ENCODE results near the gene SEMA3A.

SEMA3A gene

DNA sequence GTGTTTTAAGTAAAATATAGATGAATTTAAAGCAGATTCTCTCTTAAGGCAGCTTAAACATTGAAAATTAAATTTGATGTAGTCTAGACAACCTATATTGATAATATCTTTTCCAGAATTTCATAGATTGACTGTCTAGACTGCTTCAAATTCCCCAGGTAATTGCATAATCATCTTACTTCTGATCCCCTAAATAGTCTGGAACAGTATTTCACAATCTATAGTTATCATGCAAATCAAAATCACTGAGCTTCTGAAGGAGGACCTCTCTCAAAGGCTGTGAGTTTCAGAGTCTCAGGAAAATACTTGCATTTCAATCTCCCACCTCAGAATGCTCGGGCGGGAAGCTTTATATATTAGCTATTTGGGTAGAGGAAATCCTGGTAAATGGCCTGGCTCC, 87.3 kb downstream of the SEMA3A start:
- Histone ChIP-seq H3K9me3 (ENCODE audit: insufficient read depth, low read length) (no peaks in the 10 kb centered on the region), H3K79me2 (ENCODE audit: insufficient read depth, low read length) (no peaks in the 10 kb centered on the region), H4K20me1 (ENCODE audit: low read depth, low read length) (no peaks in the 10 kb centered on the region), H3K9me2 (replicated peaks; ENCODE audit: insufficient read depth, low read length) (no peaks in the 10 kb centered on the region), H3K9ac (ENCODE audit: low read length) (no peak overlapping the region), H3K36me3 (ENCODE audit: low read length) (no peaks in the 10 kb centered on the region), H3K4me3 (ENCODE audit: insufficient read depth, low read length, poor library complexity, severe bottlenecking) (no peak overlapping the region), H3K27me3 (ENCODE audit: low read length) (no peaks in the 10 kb centered on the region), H3K27ac (ENCODE audit: low read depth, low read length) (no peak overlapping the region), H3F3A (ENCODE audit: insufficient read depth) (no peaks in the 10 kb centered on the region), H2AFZ (ENCODE audit: low read depth, low read length, severe bottlenecking) (no peak overlapping the region), H3K4me2 (ENCODE audit: low read depth, low read length, poor library complexity, severe bottlenecking) (no peak overlapping the region)
- TF ChIP-seq EZH2phosphoT487 (conservative IDR thresholded peaks at IDR 0.05; ENCODE audit: low read length) = no peak
- TF ChIP-seq, protein P1, sequence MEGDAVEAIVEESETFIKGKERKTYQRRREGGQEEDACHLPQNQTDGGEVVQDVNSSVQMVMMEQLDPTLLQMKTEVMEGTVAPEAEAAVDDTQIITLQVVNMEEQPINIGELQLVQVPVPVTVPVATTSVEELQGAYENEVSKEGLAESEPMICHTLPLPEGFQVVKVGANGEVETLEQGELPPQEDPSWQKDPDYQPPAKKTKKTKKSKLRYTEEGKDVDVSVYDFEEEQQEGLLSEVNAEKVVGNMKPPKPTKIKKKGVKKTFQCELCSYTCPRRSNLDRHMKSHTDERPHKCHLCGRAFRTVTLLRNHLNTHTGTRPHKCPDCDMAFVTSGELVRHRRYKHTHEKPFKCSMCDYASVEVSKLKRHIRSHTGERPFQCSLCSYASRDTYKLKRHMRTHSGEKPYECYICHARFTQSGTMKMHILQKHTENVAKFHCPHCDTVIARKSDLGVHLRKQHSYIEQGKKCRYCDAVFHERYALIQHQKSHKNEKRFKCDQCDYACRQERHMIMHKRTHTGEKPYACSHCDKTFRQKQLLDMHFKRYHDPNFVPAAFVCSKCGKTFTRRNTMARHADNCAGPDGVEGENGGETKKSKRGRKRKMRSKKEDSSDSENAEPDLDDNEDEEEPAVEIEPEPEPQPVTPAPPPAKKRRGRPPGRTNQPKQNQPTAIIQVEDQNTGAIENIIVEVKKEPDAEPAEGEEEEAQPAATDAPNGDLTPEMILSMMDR (IDR thresholded peaks at IDR 0.05; ENCODE audit: insufficient read depth, low read length, poor library complexity, severe bottlenecking) = no peak

DNA sequence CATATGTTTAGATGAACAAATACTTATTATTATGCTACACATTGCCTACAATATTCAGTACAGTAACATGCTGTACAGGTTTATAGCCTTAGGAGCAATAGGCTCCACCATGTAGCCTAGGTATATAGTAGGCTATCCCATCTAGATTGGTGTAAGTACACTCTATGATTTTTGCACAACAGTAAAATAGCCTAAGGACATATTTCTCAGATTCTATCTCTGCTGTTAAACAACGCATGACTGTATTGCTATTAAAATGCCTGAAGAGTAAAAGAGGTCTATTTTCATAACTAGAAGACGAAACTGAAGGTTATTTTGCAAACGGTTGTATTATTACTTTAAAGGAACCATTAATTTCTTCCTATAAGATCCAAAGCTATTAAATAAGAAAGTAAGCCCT, 88.3 kb downstream of the SEMA3A start:
- TF ChIP-seq, protein P1 (IDR thresholded peaks at IDR 0.05; ENCODE audit: insufficient read depth, low read length, poor library complexity, severe bottlenecking) = no peak
- no peak for TF ChIP-seq EZH2phosphoT487 (conservative IDR thresholded peaks at IDR 0.05; ENCODE audit: low read length)
- no peaks in the 10 kb centered on the region for H4K20me1 ChIP-seq (ENCODE audit: low read depth, low read length)
- no peak overlapping the region for H3K9ac ChIP-seq (ENCODE audit: low read length)
- H3F3A ChIP-seq (ENCODE audit: insufficient read depth) = no peaks in the 10 kb centered on the region
- H3K79me2 ChIP-seq (ENCODE audit: insufficient read depth, low read length) = no peaks in the 10 kb centered on the region
- H2AFZ ChIP-seq (ENCODE audit: low read depth, low read length, severe bottlenecking) = no peak overlapping the region
- no peaks in the 10 kb centered on the region for H3K27me3 ChIP-seq (ENCODE audit: low read length)
- no peaks in the 10 kb centered on the region for H3K9me3 ChIP-seq (ENCODE audit: insufficient read depth, low read length)
- H3K4me3 ChIP-seq (ENCODE audit: insufficient read depth, low read length, poor library complexity, severe bottlenecking) = no peak overlapping the region
- no peaks in the 10 kb centered on the region for H3K9me2 ChIP-seq (replicated peaks; ENCODE audit: insufficient read depth, low read length)
- no peak overlapping the region for H3K4me2 ChIP-seq (ENCODE audit: low read depth, low read length, poor library complexity, severe bottlenecking)
- H3K36me3 ChIP-seq (ENCODE audit: low read length) = no peaks in the 10 kb centered on the region
- H3K27ac ChIP-seq (ENCODE audit: low read depth, low read length) = no peak overlapping the region

DNA sequence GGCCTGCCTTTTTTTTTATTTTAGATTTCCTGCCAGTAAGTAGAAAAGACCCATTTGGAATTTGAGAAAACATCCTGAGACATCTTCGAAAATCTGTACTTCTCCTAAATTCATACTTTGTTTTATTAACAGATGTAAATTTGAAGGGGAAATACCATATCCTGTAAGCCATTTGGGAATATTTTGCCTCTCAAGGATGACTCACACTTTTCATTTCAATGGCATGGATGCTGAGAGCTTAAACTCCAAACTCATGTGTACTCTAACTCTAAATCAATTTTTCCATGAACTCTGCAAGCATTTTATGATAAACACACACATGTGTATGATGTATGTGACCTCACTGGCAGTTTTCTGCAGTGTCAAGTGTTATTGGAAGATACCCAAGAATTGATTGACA, 89.0 kb downstream of the SEMA3A start:
- Histone ChIP-seq H3K9me3 (ENCODE audit: insufficient read depth, low read length) (no peaks in the 10 kb centered on the region), H3K4me2 (ENCODE audit: low read depth, low read length, poor library complexity, severe bottlenecking) (no peak overlapping the region), H2AFZ (ENCODE audit: low read depth, low read length, severe bottlenecking) (no peak overlapping the region)

More for the DNA sequence above, 89.0 kb downstream of the SEMA3A start:
- Histone ChIP-seq H3K9ac (ENCODE audit: low read length) (no peak overlapping the region), H3K27me3 (ENCODE audit: low read length) (no peaks in the 10 kb centered on the region), H3F3A (ENCODE audit: insufficient read depth) (no peaks in the 10 kb centered on the region), H3K27ac (ENCODE audit: low read depth, low read length) (no peak overlapping the region), H3K4me3 (ENCODE audit: insufficient read depth, low read length, poor library complexity, severe bottlenecking) (no peak overlapping the region), H3K36me3 (ENCODE audit: low read length) (no peaks in the 10 kb centered on the region), H4K20me1 (ENCODE audit: low read depth, low read length) (no peaks in the 10 kb centered on the region), H3K79me2 (ENCODE audit: insufficient read depth, low read length) (no peaks in the 10 kb centered on the region), H3K9me2 (replicated peaks; ENCODE audit: insufficient read depth, low read length) (no peaks in the 10 kb centered on the region)
- TF ChIP-seq EZH2phosphoT487 (conservative IDR thresholded peaks at IDR 0.05; ENCODE audit: low read length) = no peak
- TF ChIP-seq, protein P1 (IDR thresholded peaks at IDR 0.05; ENCODE audit: insufficient read depth, low read length, poor library complexity, severe bottlenecking) = no peak

Measured in SU-DHL-6 (cell line).